Raji (cell line): ENCODE data around the gene DUS1L.

Experiments used
- POLR2A ChIP-seq: IDR thresholded peaks from 2 replicates; pipeline ENCODE4 v1.6.1; 2011; ENCODE audit warnings: low read depth, low read length, control low read depth; ENCODE audit not compliant: insufficient read depth

DUS1L gene

DNA sequence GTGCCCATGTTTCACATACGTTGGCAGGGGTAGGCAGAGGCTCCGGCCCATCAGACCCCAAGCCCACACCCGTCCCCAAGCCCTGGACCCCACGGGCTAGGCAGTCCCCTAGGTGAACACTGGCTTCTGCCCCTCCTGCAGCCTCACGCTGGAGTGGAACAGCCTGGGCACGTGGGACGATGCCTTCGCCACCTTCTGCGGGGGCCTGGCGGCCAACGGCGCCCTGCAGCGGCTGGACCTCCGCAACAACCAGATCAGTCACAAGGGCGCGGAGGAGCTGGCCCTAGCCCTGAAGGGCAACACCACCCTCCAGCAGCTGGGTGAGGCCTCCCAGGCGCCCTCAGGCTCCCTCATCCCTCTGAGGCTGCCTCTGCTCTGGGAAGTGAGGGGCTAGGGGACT, 40.7 kb downstream of the DUS1L start:
- no peak for TF ChIP-seq POLR2A

DNA sequence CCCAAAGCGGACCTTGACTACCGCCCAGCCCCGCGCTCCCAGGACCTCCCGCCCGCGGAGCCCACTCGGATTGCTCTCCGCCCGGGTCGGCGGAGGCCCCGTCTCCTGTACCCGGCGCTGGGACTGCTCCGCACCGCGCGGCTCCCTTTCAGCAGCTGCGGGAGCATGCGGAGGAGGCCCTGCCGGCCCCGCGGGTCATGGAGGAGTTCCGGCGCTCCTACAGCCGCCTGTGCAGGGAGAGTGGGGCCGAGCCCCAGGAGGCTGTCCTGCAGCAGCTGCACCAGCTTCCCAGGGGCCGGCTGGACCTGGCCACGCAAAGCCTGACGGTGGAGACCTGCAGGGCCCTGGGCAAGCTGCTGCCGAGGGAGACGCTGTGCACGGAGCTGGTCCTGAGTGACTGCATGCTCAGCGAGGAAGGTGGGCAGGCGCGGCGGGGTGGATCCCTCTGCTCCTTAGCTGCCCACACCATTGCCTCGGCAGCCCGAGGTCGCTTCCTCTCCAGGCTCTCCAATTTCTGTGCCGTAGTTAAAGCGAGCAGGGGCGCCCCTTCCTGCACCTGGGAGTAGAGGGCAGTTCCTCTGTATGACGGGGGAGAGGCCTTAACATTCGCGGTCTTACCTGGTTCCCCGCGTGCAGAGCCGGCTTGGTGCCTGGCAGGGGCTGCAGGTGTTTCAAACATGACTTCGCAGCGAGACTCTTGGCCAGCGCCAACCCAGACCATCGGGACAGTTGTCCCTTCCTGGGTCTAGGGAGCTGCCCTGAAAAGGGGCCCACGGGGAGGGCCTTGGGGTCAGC, 42.0 kb downstream of the DUS1L start:
- peak; percentile 43 for TF ChIP-seq POLR2A

DNA sequence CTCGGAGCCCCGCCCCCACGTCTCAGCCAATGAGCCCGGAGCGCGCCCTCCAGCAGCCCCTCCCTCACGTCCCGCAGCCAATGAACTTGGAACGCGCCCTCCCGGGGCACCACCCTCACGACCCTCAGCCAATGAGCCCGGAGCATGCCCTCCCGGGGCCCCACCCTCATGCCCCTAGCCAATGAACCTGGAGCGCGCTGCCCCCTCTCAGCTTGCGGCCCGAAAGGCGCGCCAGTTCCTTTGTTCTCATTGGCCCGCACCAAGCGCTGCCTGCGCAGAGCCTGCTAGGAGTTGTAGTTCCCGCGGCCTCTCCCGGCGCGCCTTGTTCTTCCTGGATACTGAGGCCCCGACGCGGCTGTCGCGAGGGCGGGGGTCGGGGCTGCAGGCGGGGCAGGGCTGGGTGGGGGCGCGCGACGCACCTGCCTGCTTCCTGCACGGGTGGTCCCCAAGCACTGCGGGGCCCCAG, 42.6 kb downstream of the DUS1L start, which contains the start of gene LRRC45:
Gene LRRC45, plus strand, starts transcription at position 325 of the 466 bp plus-strand sequence. CDS start 339 bp downstream, outside the sequence.
- TF ChIP-seq POLR2A, result peak; percentile 12; the same call in 1 of the 2 replicates

DNA sequence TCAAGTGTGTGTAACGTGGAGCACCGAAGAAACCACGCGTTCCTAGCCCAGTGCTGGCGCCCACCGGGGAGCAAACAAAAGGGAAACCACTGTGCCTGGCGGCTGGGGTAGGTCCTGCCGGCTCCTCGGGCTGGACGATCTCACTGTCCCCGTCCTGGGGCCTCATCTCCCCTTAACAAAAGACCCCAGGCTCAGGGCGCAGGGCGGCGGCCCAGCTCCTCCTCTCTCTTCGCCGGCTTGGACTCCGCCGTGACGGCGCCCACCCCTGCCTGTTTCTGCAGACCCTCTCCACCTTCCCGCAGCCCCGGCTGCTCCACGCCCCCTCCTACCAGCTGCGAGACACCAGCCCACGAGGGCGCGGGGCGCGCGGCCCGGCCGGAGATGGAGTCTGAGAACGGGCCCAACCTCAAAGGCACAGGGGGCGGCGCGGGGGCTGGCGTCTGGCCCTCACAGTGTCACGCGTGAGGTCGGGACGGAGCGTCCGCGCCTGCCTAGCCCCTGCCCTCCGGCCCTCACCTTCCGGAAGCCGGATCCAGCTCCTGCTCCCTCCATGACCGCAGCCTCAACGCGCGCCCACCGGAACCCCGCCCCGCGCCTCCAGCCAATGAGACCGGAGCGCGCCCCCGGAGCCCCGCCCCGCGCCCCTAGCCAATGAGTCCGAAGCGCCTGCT, 43.2 kb downstream of the DUS1L start, which contains the start of gene CENPX:
Gene CENPX, minus strand, starts transcription at position 569 of the 671 bp plus-strand sequence. Its CDS starts 17 bp downstream, at position 552.
- peak; percentile 81 for TF ChIP-seq POLR2A

DNA sequence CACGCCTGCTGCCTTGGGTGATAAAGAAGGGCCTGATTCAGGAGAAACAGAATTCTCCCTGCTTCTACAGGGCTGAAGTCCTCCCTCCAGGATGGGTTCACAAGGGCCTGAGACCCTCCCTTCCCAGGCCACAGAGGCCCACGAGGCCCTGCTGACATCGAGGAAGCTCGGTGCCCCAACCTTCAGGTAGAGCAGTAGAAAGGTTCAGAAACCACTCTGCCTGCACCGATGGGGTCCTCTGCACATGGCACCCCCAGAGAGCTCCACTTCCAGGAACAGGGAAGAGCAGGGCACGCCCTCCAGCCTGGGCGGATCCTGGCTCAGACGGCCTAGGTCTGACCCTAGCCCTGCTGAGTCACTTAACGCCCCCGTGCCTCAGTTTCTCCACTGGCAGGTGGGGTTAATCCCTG, 43.7 kb downstream of the DUS1L start:
- 0 out of 2 replicates have a peak, but pooled peaks have one; percentile 20 for TF ChIP-seq POLR2A

DNA sequence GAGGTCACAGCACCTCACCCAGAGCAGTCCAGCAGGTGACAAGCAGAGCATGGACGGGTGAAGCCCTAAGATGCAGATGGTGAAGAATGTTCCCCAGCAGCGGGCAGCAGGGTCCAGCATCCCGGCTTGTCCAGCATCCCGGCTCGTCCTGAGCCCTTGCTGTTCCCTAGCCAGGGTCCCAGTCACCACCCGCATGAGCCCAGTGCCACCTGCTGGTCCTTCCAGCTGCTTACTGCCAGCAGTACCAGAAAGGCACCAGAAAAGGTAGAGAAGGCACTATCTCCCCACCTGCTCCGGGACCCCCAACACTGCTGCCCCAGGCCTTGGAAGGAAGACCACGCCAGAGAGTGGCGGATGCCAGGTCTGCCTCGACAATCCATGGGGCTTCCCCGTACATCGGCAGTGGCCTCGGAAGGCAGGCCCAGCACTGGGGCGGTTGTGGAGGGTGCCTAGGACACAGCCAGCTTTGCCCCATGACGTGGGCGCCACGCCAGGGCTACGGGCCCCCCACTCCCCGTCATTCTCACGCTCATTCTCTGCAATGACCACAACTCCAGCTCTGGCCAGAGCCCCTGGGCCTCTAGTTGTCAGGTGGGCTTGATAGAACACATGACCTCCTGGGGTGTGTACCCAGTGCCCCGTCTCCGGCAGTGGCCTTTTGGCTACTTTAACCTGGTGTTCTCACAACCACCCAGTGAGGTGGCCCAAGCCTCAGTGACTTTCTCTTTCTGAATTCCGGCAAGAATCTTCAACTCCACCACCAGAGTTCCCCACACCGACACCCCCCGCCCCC, 44.3 kb downstream of the DUS1L start:
- TF ChIP-seq POLR2A, result no peak

DNA sequence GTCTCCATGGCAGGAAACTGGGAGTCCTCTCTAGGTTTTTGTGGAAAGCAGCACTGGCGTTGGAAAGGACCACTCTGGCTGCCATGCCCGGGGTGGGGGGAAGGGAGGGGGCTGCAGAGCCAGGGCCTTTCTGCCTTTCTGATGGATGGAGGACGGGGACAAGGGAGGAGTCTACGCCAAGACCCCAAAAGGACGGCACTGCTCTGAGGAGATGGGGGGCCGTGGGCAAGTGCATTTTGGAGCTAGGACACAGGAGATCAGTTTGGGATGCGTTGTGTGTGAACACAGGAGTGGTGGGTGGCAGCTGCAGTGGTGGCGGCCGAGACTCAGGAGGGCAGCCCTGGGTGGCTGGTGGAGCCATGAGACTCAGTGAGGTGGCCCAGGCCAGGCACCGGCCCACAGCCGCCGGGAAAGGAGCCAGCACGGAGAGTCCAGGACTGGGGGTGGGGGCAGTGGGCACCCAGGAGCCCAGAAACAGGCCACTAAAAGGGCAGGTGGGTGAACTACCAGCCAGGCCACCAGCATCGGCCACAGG, 45.0 kb downstream of the DUS1L start:
- TF ChIP-seq POLR2A, result no peak

DNA sequence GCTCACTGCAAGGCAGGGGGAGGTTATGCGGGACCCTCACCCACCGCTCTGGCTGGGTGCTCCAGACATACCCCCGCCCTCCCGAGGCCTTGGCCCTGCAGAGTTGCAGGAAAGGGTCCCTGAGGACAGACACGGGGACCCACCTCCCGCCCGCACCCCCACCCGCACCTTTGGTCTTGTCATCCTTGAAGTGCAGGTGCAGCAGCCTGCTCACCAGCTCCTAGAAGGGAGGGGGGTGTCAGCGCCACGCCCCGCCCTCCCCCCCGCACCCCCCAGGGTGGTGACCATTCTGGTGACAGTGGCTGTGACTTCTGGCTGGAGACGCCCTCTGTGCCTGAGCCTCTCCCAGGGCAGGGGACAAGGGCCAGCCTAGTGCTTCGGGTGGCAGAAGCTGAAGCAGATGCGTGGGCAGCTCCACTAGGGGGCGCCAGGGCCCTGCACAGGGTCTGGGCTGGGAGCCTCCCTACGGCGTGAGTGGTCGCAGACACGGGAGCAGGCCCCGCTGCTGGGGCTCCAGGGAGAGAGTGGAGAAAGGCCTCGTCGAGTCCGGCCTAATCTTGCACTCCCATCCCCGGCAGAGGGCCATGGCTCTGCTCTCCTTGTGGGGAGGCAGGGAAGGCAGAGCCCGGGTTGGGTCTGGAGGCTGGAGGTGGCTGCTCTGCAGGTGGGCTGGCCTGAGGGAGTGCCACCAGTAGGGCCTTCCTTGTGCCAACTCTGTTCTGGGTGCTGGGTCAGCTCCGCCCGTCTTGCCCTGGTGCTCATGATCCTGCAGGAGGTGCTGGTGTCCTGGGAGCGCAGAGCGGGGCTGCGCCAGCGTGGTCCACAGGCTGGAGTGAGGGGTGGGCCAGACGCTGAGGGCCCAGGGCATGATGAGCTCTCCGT, 45.7 kb downstream of the DUS1L start:
- TF ChIP-seq POLR2A, result no peak

DNA sequence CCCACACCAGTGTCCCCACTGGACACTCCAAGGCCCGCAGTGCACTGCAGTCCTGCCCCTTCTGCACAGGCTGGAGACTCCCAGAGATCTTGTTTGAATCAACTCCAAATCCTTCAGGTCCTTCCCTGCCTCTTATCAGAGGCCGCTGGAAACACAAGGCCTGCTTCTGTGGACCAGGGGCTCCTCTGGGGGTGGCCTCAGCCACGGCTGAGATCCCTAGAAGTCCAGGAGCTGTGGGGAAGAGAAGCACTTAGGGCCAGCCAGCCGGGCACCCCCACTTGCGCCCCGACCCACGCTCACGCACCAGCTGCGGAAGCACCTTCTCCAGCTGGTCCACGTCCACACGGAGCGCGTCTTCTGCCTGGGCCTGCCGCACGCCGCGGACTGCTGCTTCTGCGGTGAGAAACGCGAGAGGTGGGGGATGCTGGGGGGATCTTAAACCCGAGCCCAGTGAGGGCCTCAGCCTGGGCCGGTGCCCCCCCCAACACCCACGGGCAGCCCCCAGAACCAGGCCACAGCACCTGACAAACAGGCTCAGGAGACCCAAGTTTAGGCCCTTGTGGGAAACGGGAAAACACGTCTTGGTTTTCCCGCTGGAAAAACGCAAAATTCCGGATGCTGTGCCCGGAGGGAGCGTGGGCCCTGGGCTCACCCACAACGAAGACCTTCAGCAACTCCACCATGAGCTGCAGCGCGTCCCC, 46.5 kb downstream of the DUS1L start:
- no peak for TF ChIP-seq POLR2A

DNA sequence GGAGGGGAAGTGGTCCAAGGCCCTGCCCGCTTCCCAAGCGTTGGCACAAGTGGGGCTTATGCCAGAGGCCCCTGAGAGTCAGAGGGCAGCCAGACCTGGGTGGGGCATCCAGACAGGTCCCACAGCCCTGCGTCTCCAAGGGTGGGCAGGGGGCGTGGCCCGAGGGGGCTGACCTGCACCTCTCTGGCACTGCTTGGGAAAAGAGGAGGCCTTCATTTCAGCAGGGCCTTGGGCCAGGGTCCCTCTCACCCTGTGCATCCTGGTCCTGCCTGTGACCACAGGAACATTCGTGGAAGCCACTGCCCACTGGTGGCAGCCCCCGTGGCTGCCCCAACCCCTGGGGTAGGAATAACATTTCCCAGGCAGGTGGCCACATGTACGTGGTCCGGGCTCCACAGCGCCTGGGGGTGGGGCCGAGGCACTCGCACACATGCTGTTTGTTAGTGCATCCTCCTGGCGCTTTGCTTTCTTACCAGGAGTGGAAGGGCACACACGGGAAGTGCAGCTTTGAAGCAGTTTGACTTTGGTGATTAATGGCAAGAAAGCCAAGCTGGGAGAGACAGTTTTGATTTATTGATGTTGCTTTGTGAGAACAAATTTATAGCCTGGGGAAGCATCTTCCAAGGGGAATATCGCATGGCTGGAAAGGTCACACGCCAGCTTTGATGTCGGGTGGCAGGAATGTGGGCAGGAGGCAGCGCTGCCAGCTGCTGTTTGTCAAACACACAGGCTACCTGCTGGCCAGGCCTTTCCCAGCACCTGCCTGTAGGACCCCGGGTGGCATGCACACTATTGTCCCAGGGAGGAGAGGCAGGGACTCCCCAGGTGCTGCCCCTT, 47.2 kb downstream of the DUS1L start:
- TF ChIP-seq POLR2A, result no peak

DNA sequence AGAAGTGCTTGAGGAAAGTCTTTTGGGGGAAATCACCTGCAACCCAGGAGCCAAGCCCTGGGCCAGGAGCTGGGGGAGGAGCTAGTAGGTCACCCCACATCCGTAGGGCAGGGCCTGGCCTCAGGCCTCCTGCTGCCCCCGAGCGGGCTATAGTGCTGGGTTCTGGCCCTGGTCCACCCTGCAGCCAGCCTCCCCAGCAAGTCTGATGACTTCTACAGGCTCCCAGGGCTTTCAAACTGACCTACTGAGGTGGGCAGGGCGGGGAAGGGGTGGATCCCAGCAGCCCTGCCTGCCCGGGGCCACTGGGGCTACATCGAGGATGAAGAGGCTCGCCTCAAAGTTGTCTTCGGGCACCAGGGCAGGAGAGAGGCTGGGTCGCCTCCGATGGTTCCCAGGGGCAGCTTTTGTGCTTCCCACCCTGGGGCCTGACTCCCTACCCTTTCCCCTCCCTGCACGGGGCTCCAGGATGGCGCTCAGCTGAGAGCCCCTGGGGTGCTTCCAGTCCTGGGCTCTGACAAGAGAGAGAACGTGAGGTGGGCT, 47.9 kb downstream of the DUS1L start:
- TF ChIP-seq POLR2A, result no peak

DNA sequence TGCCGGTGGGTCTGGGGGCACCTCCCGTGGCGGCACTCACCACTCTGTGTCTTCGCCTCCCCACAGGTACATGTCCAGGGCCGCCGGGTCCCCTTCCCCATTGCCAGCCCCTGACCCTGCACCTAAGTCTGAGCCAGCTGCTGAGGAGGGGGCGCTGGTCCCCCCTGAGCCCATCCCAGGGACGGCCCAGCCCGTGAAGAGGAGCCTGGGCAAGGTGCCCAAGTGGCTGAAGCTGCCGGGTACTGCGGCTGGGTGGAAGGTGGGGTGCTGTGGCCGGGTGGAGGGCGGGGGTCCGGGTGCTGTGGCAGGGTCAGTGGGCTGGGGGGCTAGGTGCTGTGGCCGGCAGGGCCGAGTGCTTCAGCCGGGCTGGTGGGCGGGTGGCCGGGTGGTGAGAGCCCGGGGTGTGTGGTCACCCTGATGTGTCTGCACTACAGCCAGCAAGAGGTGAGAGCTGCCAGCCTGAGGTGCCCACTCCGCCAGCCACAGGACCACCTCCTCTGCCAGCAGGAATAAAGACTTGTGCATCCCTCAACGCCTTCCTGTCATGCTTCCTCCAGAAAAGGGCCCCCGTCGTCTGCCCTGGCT, 48.6 kb downstream of the DUS1L start:
- no peak for TF ChIP-seq POLR2A
